Stimulated activated CD4-positive, alpha-beta T cell treated with anti-CD3 and anti-CD28 coated beads, Interleukin-2, amount 100 ng/mL, for 24 hours (primary cell): Measurements from ENCODE around the gene KCNC4.

Experiments used
- DNase-seq, 2 donors: peaks; one replicate each; pipeline ENCODE4 v3.0.0-alpha.2; 2020

Gene KCNC4

GRCh38 chr1:110259770-110260169 lies 49.7 kb downstream of the KCNC4 start:
- no peak for DNase-seq
